GM18861 (cell line): ENCODE results near the gene ARFRP1.

Experiments
- ATAC-seq: cut with Tn5 transposase; IDR thresholded peaks from one replicate; pipeline ENCODE4 v1.9.1; 2021; ENCODE audit not compliant: unreplicated experiment

Gene ARFRP1

GRCh38 chr20:63707558-63708300 lies at the start of gene ARFRP1, which contains the start of gene ZGPAT:
ARFRP1 (minus strand) TSS chr20:63707976; CDS start chr20:63707091, 885 bp downstream.
ZGPAT (plus strand) TSS chr20:63708039; CDS start chr20:63708581, 542 bp downstream.
- peak; percentile 66 for ATAC-seq

- no peak for ATAC-seq
Observed at GRCh38 chr20:63756648-63756991, 48.8 kb upstream of the ARFRP1 start.

GRCh38 chr20:63755933-63756647 lies 48.3 kb upstream of the ARFRP1 start:
- no peak for ATAC-seq

GRCh38 chr20:63754008-63754407 lies 46.2 kb upstream of the ARFRP1 start:
- ATAC-seq: no peak

GRCh38 chr20:63753381-63753780 lies 45.6 kb upstream of the ARFRP1 start:
- ATAC-seq: no peak

GRCh38 chr20:63752411-63753101 lies 44.8 kb upstream of the ARFRP1 start:
- ATAC-seq: no peak

GRCh38 chr20:63751471-63752271 lies 43.9 kb upstream of the ARFRP1 start:
- ATAC-seq: no peak

GRCh38 chr20:63750807-63751470 lies 43.2 kb upstream of the ARFRP1 start:
- ATAC-seq: no peak

GRCh38 chr20:63749597-63750508 lies 42.1 kb upstream of the ARFRP1 start:
- no peak for ATAC-seq

- no peak for ATAC-seq
Observed at GRCh38 chr20:63748934-63749270, 41.1 kb upstream of the ARFRP1 start.

- ATAC-seq: no peak
Observed at GRCh38 chr20:63748070-63748933, 40.5 kb upstream of the ARFRP1 start.

- ATAC-seq: no peak
Observed at GRCh38 chr20:63747622-63748069, 39.9 kb upstream of the ARFRP1 start.

GRCh38 chr20:63746751-63747315 lies 39.1 kb upstream of the ARFRP1 start:
- ATAC-seq: no peak

GRCh38 chr20:63745961-63746731 lies 38.4 kb upstream of the ARFRP1 start:
- ATAC-seq: no peak

- ATAC-seq: no peak
Observed at GRCh38 chr20:63745424-63745805, 37.6 kb upstream of the ARFRP1 start.

- no peak for ATAC-seq
Observed at GRCh38 chr20:63744574-63745423, 37.0 kb upstream of the ARFRP1 start.

- ATAC-seq: no peak
Observed at GRCh38 chr20:63744158-63744557, 36.4 kb upstream of the ARFRP1 start.
